ENCODE measurements around the gene CZIB. TPM values are rescaled to one million over a fixed set of nuclear protein-coding genes. Genes with fewer than 3 reads are reported as not detected.
A peak's percentile ranks its signal among the peaks of the same experiment; 100 is the strongest.

Gene CZIB
- total RNA-seq, 1 experiment from 2014 or later, result 50.3 TPM

DNA sequence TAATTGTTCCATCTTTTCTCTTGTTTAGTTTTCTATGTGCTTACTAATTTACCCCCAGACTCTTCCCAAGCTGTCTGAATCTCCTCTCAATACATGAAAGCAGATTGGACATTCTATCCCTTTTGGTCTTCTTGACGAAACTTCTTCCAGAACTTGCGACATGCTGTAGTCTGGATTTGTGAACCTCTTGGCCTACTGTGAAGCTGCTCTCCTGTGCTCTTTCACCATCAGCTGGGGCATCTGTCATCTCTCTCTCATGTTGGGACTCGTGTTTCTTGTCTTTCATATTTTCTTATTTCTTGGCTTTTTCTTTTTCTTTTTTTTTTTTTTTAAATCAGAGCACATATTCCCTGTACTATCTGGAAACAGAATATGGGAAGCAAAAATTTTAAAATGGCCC lies 17.0 kb downstream of the CZIB start:
- Histone ChIP-seq H3K4me2 (no peak overlapping the region), H3K9me3 (ENCODE audit: insufficient read depth, low read depth) (peaks cover 20% of the 10 kb centered on the region), H4K20me1 (ENCODE audit: insufficient read depth) (no peaks in the 10 kb centered on the region), H3K27me3 (ENCODE audit: insufficient read depth, low read depth) (no peaks in the 10 kb centered on the region), H3K27ac (no peak overlapping the region), H3K4me1 (replicated peaks; ENCODE audit: insufficient read depth) (peaks cover 3% of the 10 kb centered on the region), H3K79me2 (ENCODE audit: low read depth) (peaks cover 8% of the 10 kb centered on the region), H3K9me2 (ENCODE audit: insufficient read depth) (no peaks in the 10 kb centered on the region), H3K4me3 (no peak overlapping the region), H3F3A (ENCODE audit: insufficient read depth, low read depth) (0 out of 2 replicates have a peak, but pooled peaks cover 3% of the 10 kb centered on the region), H3K36me3 (ENCODE audit: low read depth) (peaks cover 59% of the 10 kb centered on the region), H2AFZ (no peak overlapping the region)
- CTCF ChIA-PET, result no interaction called here
- POLR2A ChIA-PET (ENCODE audit: unreplicated experiment), result interaction anchor here (0.6 kb wide), 1 partner anchor 79 kb away, joined by 4 read pairs; no protein-coding TSS in a partner anchor
- DNase-seq, result no peak
- TF ChIP-seq, protein P1, sequence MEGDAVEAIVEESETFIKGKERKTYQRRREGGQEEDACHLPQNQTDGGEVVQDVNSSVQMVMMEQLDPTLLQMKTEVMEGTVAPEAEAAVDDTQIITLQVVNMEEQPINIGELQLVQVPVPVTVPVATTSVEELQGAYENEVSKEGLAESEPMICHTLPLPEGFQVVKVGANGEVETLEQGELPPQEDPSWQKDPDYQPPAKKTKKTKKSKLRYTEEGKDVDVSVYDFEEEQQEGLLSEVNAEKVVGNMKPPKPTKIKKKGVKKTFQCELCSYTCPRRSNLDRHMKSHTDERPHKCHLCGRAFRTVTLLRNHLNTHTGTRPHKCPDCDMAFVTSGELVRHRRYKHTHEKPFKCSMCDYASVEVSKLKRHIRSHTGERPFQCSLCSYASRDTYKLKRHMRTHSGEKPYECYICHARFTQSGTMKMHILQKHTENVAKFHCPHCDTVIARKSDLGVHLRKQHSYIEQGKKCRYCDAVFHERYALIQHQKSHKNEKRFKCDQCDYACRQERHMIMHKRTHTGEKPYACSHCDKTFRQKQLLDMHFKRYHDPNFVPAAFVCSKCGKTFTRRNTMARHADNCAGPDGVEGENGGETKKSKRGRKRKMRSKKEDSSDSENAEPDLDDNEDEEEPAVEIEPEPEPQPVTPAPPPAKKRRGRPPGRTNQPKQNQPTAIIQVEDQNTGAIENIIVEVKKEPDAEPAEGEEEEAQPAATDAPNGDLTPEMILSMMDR (conservative IDR thresholded peaks at IDR 0.05), result no peak
- no peak for TF ChIP-seq EZH2 (IDR thresholded peaks at IDR 0.05; ENCODE audit: low read depth)
- no TSS peak for BruUV-seq (replicated peaks)
- intact Hi-C loops (cut with micrococcal nuclease; ENCODE audit: unreplicated experiment), result no loop called here

DNA sequence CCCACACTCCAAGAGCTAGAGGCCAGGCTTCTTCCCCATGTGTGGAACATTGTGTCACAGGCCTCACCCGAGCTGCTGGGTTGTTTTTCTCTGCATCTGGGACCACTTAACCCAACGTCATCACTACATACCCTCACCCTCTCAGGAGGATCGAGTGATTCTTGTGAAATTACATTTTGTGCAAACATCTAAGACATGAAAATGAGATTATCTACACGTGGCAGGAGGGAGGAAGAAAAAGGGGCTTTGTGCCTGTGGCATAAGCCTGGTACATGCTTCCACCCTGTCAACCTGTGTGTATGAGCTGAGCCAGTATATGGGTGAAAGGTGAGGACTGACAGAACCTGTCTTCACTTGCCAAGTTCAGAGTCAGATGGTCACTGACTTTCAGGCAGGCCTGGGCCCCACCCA lies 22.2 kb downstream of the CZIB start:
- POLR2A ChIA-PET (ENCODE audit: unreplicated experiment), result no interaction called here
- BruUV-seq (replicated peaks), result no TSS peak
- TF ChIP-seq EZH2 (IDR thresholded peaks at IDR 0.05; ENCODE audit: low read depth), result no peak
- TF ChIP-seq, protein P1 (conservative IDR thresholded peaks at IDR 0.05), result no peak
- Histone ChIP-seq H3K79me2 (ENCODE audit: low read depth) (peaks cover 25% of the 10 kb centered on the region), H3K9me2 (ENCODE audit: insufficient read depth) (no peaks in the 10 kb centered on the region), H2AFZ (no peak overlapping the region), H3K4me3 (peak overlapping the region; percentile 74; the same call in 1 of the 2 replicates), H3K9me3 (ENCODE audit: insufficient read depth, low read depth) (no peaks in the 10 kb centered on the region), H3K27ac (no peak overlapping the region), H3K4me2 (peak overlapping the region; percentile 79), H3K36me3 (ENCODE audit: low read depth) (peaks cover 26% of the 10 kb centered on the region), H3K4me1 (replicated peaks; ENCODE audit: insufficient read depth) (peaks cover 29% of the 10 kb centered on the region), H4K20me1 (ENCODE audit: insufficient read depth) (no peaks in the 10 kb centered on the region), H3F3A (ENCODE audit: insufficient read depth, low read depth) (peaks cover 7% of the 10 kb centered on the region; the same call in 1 of the 2 replicates), H3K27me3 (ENCODE audit: insufficient read depth, low read depth) (no peaks in the 10 kb centered on the region)
- no peak for DNase-seq
- intact Hi-C loops (cut with micrococcal nuclease; ENCODE audit: unreplicated experiment), result loop anchor here (5.0 kb wide), 1 partner anchor 796 kb away; the partner anchor contains the start of genes ORC1 and PRPF38A
- CTCF ChIA-PET, result interaction anchor here (0.5 kb wide), 1 partner anchor 1333 kb away, joined by 3 read pairs; no protein-coding TSS in a partner anchor

DNA sequence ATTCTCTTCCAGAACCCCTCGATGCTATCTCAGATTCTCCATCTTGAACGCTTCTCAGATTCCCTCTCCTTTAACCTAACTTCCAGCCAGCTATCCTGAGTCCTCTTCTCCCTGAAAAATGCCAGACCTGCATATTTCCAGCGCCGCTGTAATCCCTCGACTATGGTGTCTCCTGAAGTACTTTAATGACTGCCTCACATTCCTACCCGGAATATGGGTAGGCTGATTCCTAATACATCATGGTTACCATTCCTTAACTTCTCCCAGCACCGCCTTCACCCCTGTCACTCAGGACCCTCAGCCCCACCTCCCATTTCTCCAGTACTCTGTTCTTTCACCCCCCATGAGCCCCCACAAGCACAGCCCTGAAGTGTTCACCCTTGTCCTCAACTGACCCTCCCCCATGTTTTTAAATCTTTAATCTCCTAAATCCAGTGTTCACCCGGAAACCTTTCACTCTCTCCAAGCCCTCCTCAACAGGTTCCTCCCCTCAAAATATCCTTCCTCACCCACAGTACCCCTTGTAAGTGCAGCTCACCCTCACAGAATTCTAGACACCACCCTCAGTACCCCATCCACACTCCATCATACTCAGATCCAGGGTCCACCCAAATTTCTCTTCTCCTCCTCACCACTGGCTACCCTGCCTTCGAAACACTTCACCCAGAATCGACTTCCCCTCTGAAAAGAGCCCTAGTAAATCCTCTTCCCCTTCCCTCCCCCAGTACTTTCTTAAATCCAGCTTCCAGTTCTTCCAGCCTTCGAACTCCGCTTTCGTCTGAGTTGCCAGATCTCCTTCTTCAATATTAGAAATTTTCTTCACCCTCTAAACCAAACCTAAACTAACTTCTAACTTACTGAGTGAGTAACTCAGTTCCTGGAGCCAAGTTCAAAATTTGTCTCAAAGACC lies 22.9 kb downstream of the CZIB start:
- DNase-seq, result no peak
- Histone ChIP-seq H3K9me3 (ENCODE audit: insufficient read depth, low read depth) (no peaks in the 10 kb centered on the region), H4K20me1 (ENCODE audit: insufficient read depth) (no peaks in the 10 kb centered on the region), H3K4me1 (replicated peaks; ENCODE audit: insufficient read depth) (peaks cover 29% of the 10 kb centered on the region), H3K4me3 (peak overlapping the region; percentile 74), H3F3A (ENCODE audit: insufficient read depth, low read depth) (peaks cover 7% of the 10 kb centered on the region; the same call in 1 of the 2 replicates), H3K9me2 (ENCODE audit: insufficient read depth) (no peaks in the 10 kb centered on the region), H3K27ac (peak overlapping the region; percentile 64), H3K27me3 (ENCODE audit: insufficient read depth, low read depth) (no peaks in the 10 kb centered on the region), H3K4me2 (peak overlapping the region; percentile 79), H3K36me3 (ENCODE audit: low read depth) (peaks cover 19% of the 10 kb centered on the region), H2AFZ (peak overlapping the region; percentile 82), H3K79me2 (ENCODE audit: low read depth) (peaks cover 25% of the 10 kb centered on the region)
- BruUV-seq (replicated peaks), result no TSS peak
- CTCF ChIA-PET, result no interaction called here
- POLR2A ChIA-PET (ENCODE audit: unreplicated experiment), result no interaction called here
- TF ChIP-seq EZH2 (IDR thresholded peaks at IDR 0.05; ENCODE audit: low read depth), result no peak
- TF ChIP-seq, protein P1 (conservative IDR thresholded peaks at IDR 0.05), result no peak
- intact Hi-C loops (cut with micrococcal nuclease; ENCODE audit: unreplicated experiment), result loop anchor here (5.0 kb wide), 1 partner anchor 795 kb away; the partner anchor contains the start of genes ORC1 and PRPF38A

Data from PC-9 (cell line).